Activated CD8-positive, alpha-beta memory T cell treated with anti-CD3 and anti-CD28 coated beads, Interleukin-2, amount 50 U/mL, for 4 hours (primary cell): ENCODE results near the gene TOMM40.
"Not testable (repeated sequence)": the region's sequence is repeated elsewhere in the genome, so short reads cannot be mapped to it uniquely, and the experiment has no call there.

Source experiments
- DNase-seq: peaks from one replicate; pipeline ENCODE4 v3.0.0-alpha.2; 2020

The TOMM40 gene

DNA sequence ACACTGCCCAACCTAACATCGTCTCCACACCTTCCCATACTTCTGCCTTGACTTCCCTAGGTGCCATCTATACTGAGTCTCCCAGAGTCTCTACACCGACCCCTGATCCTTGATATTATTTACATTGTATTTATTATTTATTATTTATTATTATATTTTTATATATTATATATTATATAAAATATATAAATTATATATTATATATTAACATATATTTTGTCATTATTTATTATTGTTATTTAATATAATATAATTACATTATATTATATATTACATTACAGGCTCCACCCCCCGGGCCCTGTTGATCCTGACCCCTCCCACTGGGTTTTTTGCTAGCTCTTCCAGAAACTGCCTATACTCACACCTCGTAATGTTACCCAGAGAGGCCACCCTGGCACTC, 18.4 kb upstream of the TOMM40 start:
- DNase-seq, result no peak

DNA sequence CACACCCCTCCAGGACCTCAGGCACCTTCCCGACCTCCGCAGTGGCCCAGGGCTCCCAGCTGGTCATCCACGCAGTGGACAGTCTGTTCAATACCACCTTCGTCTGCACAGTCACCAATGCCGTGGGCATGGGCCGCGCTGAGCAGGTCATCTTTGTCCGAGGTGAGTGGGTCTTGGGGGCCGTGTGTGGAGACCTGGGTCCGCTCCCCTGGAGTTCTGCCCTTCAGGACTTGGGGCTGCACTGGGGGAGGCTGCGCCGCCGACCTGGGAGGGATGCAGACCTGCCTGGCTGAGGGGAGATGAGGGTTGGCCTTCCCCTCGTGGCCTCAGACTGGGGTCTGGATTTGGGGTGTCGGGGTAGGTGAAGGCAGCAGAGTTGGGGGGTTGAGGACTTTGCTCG, 16.7 kb upstream of the TOMM40 start:
- DNase-seq, result no peak

DNA sequence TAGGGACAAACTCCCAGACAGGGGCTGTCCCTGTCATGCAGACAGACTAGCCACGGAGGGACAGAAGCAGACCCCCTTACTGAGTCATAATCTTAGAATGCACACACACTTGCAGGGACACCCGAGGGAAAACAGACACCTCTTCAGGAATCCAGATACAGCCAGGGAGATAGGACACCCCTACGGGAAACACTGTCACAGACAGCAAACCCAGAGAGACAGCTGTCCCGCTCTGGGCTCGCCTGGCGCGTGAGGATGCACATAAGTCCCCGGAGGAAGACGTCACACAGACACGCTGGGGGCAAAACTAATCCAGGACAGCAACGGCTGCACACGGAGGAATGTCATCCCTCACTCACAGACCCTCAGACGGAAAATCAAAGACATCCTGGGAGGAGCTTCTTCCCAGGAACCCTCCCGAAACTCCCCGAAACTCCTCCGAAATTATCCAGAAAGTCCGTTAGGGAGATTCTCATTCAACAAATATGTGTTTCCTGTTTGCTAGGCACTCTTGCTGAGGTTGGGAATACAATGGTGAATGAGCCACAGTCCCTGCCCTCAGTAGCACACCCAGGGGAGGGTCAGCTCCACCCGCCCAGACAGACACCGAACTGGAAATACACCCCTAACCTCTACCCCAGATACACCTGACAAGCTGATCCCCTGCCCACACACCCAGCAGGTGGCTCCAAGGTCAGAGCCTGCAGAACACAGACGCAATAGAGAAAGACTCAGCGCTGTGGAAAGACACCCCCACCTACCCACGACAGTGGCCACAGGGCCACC, 15.2 kb upstream of the TOMM40 start:
- DNase-seq, result no peak

DNA sequence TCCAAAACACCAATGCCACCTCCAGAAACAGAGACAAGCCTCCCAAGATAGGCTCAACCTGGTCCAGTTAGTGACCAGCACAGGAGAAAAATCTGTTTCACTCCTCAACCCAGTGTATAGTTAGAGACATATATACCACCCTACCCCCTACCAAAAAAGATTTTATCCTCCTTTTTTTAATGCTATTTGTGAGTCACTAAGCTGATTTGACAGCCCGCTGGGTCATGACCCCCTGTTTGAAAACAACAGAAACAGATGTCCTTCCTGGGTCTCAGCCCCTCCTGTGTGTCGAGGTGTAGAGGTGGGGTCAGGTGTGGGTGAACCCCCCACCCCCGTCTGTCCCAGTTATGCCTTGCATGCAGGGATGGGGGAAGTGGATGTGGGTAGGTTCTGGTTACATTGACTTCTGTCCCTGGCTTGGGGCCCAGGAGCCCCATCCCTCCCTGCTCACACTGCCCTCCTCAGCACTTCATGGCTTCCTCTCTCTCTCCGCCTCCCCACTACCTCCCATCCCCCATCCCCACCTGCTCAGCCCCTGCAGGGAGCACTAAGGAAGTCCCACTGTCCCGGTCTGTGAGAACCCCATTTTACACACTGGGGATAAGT, 14.0 kb upstream of the TOMM40 start:
- no peak for DNase-seq

DNA sequence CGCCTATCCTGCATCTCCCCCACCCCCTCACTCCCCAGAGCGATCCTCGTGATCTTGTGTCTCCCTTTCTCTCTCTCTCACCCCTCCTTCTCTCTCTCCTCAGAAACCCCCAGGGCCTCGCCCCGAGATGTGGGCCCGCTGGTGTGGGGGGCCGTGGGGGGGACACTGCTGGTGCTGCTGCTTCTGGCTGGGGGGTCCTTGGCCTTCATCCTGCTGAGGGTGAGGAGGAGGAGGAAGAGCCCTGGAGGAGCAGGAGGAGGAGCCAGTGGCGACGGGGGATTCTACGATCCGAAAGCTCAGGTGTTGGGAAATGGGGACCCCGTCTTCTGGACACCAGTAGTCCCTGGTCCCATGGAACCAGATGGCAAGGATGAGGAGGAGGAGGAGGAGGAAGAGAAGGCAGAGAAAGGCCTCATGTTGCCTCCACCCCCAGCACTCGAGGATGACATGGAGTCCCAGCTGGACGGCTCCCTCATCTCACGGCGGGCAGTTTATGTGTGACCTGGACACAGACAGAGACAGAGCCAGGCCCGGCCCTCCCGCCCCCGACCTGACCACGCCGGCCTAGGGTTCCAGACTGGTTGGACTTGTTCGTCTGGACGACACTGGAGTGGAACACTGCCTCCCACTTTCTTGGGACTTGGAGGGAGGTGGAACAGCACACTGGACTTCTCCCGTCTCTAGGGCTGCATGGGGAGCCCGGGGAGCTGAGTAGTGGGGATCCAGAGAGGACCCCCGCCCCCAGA, 12.8 kb upstream of the TOMM40 start:
- DNase-seq, result no peak

DNA sequence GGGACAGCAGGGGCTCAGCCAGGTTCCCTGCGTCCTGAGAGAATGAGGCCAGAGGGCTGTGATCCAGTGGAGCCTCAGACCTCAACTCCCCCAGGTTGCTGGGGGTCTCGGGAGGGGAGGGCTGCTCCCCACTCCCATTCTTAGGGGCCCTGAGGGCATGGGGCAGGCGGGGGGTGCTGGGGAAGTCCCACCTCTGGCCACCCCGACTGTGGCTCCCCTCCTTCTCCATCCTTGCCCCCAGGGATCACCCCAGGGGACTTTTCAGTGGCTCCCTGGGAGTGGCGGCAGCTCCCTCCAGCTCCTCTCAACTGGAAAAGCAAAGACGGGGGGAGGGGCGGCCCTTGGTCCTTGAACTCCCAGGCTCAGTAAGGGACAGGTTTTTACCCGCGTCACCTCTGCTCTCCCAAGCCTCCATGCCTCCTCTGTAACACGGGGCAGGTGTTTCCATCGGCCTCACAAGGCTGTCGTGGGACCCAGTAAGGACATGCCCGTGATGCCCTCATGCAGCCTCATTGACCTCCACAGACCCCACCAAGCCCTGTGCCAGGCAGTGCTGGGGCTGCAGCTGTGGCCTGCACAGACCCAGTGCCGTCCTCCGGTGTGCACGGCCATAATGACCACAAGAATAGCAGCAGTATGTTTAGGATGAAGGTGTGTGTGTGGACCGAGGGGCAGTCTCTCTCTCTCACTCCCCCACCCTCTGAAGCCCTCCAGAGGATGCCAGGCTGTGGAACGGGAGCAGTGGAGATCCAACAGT, 11.6 kb upstream of the TOMM40 start:
- DNase-seq, result no peak

DNA sequence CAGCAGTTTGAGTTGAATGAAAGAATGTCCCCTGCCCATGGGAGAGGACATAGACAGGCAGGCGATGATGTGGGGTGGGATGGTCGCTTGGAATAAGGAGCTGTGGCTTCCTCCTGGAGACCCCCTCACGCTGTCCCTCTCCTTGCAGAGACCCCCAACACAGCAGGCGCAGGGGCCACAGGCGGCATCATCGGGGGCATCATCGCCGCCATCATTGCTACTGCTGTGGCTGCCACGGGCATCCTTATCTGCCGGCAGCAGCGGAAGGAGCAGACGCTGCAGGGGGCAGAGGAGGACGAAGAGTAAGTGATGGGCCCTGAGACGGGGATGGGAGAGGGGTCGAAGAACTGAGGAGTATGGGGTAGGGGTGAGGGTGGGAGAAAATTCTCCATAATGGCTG, 9.0 kb upstream of the TOMM40 start:
- no peak for DNase-seq

DNA sequence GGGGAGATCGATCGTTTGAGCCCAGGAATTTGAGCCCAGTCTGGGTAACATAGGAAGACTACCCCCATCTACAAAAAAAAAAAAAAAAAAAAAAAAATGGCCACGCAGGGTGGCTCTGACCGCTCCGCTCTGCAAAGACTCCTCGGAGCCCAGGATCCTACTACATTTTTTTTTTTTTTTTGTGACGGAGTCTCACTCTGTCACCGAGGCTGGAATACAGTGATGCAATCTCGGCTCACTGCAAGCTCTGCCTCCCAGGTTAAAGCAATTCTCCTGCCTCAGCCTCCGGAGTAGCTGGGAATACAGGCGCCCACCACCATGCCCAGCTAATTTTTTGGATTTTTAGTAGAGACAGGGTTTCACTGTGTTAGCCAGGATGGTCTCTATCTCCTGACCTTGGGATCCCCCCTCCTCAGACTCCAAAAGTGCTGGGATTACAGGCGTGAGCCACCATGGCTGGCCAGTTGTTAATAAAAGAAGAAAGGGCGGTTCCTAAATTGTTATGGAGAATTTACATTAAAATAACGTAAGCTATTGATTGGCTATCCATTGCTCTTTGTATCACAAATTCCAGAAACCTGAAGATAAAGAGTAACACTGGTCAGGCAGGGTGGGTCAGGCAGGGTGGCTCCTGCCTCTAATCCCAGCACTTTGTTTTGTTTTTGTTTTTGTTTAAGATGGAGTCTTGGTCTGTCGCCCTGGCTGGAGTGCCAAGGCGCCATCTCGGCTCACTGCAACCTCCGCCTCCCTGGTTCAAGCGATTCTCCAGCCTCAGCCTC, 8.2 kb upstream of the TOMM40 start:
- DNase-seq, result not testable (repeated sequence)

DNA sequence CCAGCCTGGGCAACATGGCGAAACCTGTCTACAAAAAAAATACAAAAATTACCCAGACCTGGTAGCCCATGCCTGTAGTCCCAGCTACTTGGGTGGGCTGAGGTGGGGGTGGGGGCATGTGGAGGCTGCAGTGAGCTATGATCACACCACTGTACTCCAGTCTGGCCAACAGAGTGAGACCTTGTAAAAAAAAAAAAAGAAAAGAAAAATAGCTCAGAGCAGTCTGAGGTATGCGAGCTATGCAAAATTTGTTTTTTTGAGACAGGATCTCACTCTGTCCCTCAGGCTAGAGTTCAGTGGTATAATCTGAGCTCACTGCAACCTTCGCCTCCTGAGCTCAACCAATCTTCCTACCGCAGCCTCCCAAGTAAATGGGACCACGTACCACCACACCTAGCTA, 7.1 kb upstream of the TOMM40 start:
- no peak for DNase-seq

DNA sequence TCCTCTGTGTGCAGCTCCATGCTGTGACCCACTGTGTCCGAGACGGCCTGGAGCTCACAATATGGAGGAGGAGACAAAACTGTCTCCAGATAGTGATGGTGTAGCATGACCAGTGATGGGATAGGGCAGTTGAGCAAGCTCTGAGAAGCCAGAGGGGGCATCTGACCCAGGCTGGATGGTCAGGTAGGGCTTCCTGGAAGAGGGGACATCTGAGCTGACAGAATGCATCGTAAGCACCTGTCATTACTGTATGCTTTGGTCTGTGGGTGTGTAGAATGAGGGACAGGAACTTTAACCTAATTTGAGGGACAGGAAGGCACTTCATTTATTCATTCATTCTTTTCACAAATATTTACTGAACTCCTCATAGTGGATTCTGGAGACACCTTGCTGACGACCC, 6.5 kb upstream of the TOMM40 start:
- DNase-seq, result no peak

DNA sequence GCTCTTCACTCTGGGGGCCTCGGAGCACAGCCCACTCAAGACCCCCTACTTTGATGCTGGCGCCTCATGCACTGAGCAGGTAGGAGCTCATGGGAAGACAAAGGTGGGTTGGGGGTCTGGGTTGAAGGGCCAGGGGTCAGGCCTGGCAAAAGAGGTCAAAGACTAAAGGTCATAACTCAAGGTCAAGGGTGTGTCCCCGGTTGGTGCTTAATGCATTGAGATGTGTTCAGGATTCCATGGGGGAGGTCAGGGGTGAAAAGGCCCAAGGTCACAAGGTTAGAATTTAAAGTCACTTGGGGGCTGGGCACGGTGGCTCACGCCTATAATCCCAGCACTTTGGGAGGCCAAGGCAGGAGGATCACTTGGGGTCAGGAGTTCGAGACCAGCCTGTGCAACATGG, 4.9 kb upstream of the TOMM40 start:
- no peak for DNase-seq

DNA sequence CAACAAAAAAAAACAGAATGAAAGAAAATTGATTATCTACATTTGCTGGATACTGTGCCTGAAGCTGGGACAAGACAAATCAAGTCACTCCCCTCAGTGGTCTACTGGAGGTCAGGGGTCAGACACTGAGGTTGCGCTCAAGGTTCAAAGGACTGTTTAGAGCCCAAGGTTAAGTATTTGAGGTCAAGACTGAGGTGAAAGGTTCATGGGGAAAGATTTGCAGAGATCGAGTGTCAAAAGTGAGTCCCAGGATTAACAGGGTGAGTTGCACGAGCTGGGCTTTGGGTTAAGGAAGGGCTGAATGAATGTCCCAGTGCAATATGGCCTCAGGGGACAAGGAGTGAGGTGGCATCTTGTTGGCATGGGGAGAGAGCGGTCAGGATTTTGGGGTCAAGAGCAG, 3.4 kb upstream of the TOMM40 start:
- no peak for DNase-seq

DNA sequence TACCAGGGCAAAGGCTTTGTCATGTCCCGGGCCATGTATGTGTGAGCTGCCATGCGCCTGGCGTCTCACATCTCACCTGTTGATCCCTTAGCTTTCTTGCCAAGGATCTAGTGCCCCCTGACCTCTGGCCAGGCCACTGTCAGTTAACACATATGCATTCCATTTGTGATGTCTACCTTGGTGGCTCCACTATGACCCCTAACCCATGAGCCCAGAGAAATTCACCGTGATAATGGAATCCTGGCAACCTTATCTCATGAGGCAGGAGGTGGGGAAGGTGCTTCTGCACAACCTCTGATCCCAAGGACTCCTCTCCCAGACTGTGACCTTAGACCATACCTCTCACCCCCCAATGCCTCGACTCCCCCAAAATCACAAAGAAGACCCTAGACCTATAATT, 2.7 kb upstream of the TOMM40 start:
- not testable (repeated sequence) for DNase-seq

DNA sequence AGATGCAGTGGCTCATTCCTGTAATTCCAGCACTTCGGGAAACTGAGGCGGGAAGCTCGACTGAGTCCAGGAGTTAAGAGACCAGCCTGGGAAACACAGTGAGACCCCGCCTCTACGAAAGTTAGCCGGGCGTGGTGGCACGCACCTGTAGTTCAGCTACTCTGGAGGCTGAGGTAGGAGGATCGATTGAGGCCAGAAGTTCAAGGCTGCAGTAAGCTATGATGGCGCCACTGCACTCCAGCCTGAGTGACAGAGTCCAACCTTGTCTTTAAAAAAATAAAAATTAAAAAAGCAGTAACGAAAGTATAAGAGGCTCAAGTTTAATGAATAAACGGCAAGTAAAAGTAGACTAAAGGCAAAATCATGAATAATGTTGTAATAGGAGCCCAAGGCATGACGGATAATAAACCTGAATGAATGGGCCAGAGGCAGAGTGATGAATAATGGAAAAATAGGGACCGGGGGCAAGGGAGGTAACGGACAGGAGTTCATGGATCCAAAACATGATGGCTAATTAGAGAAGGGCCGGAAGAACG, 1.2 kb upstream of the TOMM40 start:
- no peak for DNase-seq

DNA sequence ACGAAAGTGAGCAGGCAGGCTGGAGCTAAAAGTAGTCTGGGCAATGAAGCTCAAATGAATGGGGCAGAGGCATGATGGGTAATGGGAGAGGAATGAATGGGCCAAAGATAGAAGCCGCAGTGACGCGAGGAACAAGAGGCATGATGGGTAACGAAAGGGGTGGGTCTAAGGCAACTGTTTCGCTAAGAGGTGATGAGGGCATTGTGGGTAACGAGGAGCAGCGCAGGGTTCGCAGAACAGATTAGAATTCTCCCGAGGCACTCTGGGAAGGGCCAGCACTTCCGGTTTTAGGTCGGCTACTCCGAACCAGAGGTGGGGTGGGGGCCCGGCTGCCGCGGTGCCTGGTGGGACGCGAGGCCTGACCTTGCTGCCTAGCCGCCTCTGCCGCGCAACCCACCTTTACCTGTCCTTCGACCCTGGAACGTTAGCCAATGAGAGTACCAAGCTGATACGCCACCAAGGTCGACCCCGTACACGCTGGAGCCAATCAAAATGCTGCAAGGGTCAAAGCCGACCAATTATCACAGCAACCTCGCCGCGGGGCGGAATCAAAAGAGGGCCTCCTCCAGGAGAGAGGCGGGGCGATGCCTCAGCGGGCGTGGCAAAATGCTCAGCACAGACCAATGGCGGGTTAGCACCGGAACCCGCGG, 563 bp upstream of the TOMM40 start:
- DNase-seq, result no peak

DNA sequence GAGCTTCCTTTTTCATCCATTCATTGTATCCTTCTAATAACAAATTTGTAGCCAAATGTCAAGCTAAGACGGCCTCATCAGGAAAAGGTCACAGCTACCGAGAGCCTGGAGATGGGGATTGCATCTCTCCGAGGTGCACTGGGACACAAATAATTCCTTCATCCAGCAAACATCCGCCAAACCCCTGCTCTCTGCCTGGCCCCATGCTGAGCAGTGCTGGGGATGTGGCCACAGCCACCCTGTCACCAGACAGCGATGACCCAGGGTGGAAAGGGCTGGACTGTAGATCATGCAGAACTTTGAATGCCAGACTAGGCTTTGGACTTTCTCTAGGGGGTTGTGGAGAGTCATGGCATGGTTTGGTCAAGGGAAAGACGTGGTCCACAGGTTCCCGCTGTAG, 1.9 kb downstream of the TOMM40 start:
- no peak for DNase-seq

DNA sequence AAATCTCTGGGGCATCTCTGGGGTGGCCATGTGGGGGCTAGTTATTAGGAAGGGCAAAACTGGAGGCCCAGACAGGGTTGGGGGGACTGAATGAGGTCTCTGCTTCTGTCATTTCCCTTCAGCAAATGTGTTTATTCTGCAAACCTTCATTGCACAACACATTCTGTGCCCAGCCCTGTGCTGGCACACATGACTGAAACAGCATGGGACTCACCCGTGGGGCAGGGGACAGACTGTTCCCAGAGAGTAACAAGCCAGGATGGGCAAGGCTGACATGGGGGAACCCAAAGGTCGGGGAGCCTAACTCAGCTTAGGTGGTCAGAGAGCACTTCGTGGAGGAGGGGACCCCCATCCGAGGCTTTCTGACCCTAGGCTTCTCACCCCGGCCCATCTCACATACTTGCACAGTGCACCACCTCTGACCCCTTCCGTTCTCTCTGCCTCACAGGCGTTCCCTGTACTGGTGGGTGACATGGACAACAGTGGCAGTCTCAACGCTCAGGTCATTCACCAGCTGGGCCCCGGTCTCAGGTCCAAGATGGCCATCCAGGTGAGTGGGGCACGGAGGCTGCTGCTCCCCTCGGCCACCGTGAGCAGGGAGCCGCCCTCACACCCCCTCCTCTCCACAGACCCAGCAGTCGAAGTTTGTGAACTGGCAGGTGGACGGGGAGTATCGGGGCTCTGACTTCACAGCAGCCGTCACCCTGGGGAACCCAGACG, 2.4 kb downstream of the TOMM40 start:
- DNase-seq, result no peak

DNA sequence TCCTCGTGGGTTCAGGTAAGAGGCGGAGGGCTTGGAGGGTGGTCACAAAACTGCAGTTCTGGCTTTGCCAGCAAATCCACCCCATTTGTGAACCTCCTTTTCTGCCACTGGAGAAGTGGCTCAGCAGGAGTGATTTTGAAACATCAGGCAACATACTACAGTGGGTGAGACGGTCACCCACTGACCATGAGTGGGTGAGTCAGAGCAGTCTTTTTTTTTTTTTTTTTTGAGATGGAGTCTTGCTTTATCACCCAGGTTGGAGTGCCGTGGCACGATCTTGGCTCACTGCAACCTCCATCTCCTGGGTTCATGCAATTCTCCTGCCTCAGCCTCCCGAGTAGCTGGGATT, 3.0 kb downstream of the TOMM40 start:
- DNase-seq, result no peak

DNA sequence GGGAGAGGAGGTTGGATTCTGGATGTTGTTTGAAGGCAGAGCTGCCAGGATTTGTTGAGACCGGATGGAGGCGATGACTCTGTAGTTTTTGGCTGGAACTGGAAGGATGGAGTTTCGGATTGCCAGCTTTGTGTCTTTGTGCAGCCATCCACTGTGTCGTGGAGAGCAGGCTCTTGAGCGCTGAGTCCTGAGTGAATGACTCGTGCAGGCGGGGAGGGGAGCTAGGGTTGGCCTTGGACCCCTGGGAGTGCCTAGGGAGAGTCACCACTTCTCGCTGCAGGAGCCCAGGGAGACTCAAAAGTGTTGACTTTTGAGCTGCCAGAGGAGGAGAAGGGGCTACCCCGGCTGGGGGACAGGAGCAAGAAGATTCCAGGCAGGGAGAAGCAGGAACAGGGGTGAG, 3.9 kb downstream of the TOMM40 start:
- no peak for DNase-seq

DNA sequence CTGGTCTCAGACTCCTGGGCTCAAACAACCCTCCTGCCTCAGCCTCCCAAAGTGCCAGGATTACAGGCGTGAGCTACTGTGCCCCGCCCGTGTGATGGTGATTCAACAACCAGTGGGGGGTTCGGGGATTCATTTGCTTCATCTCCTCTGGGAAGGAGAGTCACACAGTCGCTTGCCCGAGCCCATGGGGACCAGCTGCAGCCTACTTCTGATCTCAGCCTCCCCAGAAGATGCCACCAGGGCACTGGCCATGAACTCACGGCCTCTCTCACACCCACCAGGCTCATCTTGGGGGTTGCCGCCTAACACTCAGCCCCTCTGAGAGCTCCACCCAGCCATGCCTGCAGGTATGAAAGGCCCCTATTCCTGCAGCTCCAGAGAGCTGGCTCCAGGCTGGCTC, 6.8 kb downstream of the TOMM40 start:
- DNase-seq, result no peak
